Adipocyte (in vitro differentiated cells): ENCODE data around the gene MRPL11.

Source experiments
- DNase-seq: peaks from one replicate; pipeline ENCODE4 v3.0.0-alpha.2; 2015; ENCODE audit warnings: low read depth
- H3K27me3 ChIP-seq: replicated peaks from 2 replicates; pipeline ENCODE4 v1.7.0; 2013; ENCODE audit warnings: mild to moderate bottlenecking, low read length, moderate library complexity; ENCODE audit not compliant: control insufficient read depth, insufficient read depth
- H3K36me3 ChIP-seq: 2 replicates; pipeline ENCODE4 v1.7.0; 2013; ENCODE audit warnings: low read length, mild to moderate bottlenecking, moderate library complexity; ENCODE audit not compliant: control insufficient read depth, insufficient read depth, severe bottlenecking
- H3K4me1 ChIP-seq: 2 replicates; pipeline ENCODE4 v1.7.0; 2013; ENCODE audit warnings: mild to moderate bottlenecking, low read length, moderate library complexity; ENCODE audit not compliant: control insufficient read depth, insufficient read depth
- H3K4me3 ChIP-seq: 2 replicates; pipeline ENCODE4 v1.7.0; 2013; ENCODE audit warnings: mild to moderate bottlenecking, low read length, moderate library complexity
- H3K9ac ChIP-seq: 2 replicates; pipeline ENCODE4 v1.7.0; 2013; ENCODE audit warnings: mild to moderate bottlenecking, low read length, moderate library complexity
- H3K9me3 ChIP-seq: 2 replicates; pipeline ENCODE4 v1.7.0; 2013; ENCODE audit warnings: mild to moderate bottlenecking, low read length, moderate library complexity; ENCODE audit not compliant: control insufficient read depth

The MRPL11 gene

DNA sequence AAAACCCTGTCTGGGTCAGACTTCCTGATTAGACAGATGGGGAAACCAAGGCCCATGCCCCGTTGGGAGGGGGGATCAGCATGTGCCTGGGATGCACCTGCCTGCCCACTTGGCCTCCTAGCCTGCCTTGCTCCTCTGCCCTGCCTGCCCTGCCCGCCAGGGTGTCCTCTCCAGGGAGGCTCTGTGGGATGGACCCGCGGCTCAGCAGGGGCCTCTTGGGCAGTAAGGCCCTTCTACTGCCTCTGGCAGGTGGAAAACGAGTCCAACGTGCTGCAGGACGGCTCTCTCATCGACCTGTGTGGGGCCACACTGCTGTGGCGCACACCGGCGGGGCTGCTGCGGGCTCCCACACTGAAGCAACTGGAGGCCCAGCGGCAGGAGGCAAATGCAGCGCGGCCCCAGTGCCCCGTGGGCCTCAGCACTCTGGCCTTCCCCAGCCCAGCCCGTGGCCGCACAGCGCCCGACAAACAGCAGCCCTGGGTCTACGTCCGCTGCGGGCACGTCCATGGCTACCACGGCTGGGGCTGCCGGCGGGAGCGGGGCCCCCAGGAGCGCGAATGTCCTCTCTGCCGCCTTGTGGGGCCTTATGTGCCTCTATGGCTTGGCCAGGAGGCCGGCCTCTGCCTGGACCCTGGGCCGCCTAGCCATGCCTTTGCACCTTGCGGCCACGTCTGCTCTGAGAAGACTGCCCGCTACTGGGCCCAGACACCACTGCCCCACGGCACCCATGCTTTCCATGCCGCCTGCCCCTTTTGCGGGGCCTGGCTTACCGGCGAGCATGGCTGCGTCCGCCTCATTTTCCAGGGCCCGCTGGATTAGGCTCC, 36.9 kb upstream of the MRPL11 start:
- peaks cover 12% of the 10 kb centered on the region for H3K4me1 ChIP-seq
- no peaks in the 10 kb centered on the region for H3K27me3 ChIP-seq
- no peak for DNase-seq
- H3K4me3 ChIP-seq, result no peak overlapping the region
- H3K9me3 ChIP-seq, result no peaks in the 10 kb centered on the region
- peaks cover 13% of the 10 kb centered on the region for H3K36me3 ChIP-seq
- H3K9ac ChIP-seq, result no peak overlapping the region

DNA sequence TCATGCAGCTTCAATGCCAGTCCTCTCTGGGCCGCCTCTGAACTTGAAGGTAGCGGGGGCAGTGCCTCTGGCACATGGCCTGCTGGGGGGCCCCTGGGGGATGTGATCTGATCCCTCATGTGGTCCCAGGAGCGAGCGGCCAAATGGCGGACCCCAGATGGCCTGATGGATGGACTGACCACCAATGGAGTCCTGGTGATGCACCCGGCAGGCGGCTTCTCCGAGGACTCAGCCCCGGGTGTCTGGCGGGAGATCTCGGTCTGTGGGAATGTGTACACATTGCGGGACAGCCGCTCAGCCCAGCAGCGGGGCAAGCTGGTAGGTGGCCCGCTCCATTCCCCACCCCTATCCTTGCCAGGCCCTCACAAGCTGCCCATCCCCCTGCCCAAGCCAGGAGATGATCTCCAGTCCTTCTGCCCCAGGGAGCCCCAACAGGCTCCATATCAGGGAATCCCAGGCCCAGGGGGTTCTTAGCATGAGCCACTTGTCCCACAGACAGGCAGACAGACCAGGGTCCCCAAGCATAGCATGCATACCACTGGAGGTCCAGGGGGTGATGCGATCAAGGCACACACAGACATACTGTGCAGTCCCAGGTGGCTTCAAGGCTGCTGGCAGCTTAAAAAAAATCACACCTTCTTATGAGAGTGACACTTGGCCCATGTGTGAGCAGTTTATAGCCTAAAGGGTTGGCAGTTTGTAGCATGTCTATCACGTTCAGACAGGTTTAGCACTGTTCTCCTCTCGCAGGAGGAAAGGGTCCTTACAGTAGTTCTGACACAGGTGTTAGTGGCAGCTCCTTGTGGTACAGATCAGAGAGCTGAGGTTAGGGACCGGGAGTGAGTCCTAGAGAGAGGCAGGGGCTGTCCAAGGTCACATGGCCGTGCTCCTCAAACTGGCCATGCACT, 35.2 kb upstream of the MRPL11 start:
- Histone ChIP-seq H3K27me3 (no peaks in the 10 kb centered on the region), H3K36me3 (peaks cover 13% of the 10 kb centered on the region), H3K9ac (no peak overlapping the region), H3K4me1 (peaks cover 4% of the 10 kb centered on the region), H3K4me3 (no peak overlapping the region), H3K9me3 (no peaks in the 10 kb centered on the region)
- no peak for DNase-seq

DNA sequence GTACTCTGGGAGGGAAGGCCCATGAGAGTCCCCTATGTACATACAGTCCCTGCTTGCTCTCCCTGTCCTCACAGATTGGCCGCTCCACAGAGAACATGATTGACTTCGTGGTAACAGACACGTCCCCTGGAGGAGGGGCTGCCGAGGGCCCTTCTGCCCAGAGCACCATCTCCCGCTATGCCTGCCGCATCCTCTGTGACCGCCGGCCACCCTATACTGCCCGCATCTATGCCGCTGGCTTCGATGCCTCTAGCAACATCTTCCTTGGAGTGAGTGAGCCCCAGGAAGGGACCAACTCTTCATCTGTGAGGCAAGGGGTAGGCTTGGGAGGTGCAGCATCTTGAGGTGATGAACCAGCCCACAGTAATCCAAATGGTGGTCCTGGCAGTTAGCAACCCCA, 34.5 kb upstream of the MRPL11 start:
- Histone ChIP-seq H3K4me1 (peaks cover under 1% of the 10 kb centered on the region), H3K9me3 (no peaks in the 10 kb centered on the region), H3K9ac (no peak overlapping the region), H3K36me3 (peaks cover 13% of the 10 kb centered on the region), H3K4me3 (no peak overlapping the region), H3K27me3 (no peaks in the 10 kb centered on the region)
- no peak for DNase-seq

DNA sequence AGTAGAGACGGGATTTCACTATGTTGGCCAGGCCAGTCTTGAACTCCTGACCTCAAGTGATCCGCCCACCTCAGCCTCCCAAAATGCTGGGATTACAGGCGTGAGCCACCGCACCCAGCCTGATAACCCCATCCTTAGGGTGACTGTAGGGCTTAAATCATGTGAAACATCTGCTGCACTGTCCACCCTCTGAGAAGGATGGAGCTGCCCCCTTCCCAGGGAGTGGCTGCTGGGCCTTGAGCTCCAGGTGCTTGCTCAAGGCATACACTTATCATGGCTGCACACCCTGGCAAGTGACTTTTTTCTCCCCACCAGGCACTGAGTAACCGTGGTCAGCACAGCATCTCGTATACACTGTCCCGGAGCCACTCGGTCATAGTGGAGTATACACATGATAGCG, 33.4 kb upstream of the MRPL11 start:
- Histone ChIP-seq H3K9me3 (no peaks in the 10 kb centered on the region), H3K27me3 (no peaks in the 10 kb centered on the region), H3K36me3 (peaks cover 13% of the 10 kb centered on the region), H3K4me3 (no peak overlapping the region), H3K4me1 (peaks cover 9% of the 10 kb centered on the region), H3K9ac (no peak overlapping the region)
- DNase-seq, result no peak

DNA sequence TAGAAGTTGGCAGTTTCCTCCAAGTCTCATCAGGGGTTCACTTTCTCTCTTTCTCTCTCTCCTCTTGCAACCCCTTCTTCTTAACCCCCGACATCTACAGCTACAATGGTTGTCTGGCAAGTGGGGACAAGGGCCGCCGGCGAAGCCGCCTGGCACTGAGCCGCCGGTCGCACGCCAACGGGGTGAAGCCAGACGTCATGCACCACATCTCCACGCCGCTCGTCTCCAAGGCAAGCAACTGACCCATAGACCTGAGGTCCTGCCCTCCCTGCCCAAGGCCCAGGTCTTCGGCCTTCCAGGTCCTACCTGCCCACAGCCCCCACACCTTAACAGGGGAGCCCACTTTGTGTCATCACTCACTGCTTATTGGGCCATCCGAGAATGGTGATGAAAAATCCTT, 32.5 kb upstream of the MRPL11 start:
- H3K4me3 ChIP-seq, result no peak overlapping the region
- H3K9ac ChIP-seq, result no peak overlapping the region
- H3K9me3 ChIP-seq, result no peaks in the 10 kb centered on the region
- H3K27me3 ChIP-seq, result no peaks in the 10 kb centered on the region
- DNase-seq, result no peak
- H3K4me1 ChIP-seq, result peaks cover 9% of the 10 kb centered on the region
- peaks cover 13% of the 10 kb centered on the region for H3K36me3 ChIP-seq

DNA sequence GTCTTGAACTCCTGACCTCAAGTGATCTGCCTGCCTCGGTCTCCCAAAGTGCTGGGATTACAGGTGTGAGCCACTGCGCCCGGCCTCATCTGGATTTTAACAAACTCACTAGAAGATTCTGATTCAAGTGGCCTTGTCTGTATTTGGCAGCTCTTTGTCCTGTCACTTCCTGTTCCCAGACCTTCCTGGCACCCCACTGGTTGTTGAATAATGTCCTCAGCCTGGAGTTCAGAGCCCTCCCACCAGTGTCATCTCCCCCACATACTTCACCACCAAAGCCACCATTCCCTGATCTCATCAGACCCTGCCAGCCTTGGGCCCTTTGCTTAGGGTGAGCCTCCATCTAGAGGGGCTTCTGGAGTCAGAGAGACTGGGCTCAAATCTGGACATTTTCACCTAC, 31.4 kb upstream of the MRPL11 start:
- Histone ChIP-seq H3K9me3 (no peaks in the 10 kb centered on the region), H3K9ac (no peak overlapping the region), H3K4me1 (peaks cover 9% of the 10 kb centered on the region), H3K36me3 (peaks cover 13% of the 10 kb centered on the region), H3K27me3 (no peaks in the 10 kb centered on the region), H3K4me3 (no peak overlapping the region)
- no peak for DNase-seq

DNA sequence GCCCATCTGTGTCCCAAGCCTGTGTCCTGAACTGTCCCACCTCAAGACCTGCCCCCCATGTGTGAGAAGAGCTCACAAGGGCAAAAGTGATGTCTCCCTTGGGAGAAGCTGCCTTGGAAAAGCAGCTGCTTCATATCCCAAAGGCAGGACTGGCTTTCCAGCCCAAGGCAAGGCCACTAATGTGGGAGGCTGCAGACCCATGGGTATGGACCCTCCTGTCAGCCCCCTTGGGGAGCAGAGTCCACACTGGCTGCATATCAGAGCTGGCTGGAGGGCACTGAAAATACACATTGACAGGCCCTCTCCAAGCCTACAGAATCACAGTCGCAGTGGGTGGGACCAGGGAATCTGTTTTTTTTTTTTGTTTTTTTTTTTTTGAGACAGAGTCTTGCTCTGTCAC, 30.8 kb upstream of the MRPL11 start:
- no peak overlapping the region for H3K4me3 ChIP-seq
- no peak for DNase-seq
- H3K9me3 ChIP-seq, result no peaks in the 10 kb centered on the region
- H3K4me1 ChIP-seq, result peaks cover 9% of the 10 kb centered on the region
- peaks cover 13% of the 10 kb centered on the region for H3K36me3 ChIP-seq
- no peak overlapping the region for H3K9ac ChIP-seq
- no peaks in the 10 kb centered on the region for H3K27me3 ChIP-seq

DNA sequence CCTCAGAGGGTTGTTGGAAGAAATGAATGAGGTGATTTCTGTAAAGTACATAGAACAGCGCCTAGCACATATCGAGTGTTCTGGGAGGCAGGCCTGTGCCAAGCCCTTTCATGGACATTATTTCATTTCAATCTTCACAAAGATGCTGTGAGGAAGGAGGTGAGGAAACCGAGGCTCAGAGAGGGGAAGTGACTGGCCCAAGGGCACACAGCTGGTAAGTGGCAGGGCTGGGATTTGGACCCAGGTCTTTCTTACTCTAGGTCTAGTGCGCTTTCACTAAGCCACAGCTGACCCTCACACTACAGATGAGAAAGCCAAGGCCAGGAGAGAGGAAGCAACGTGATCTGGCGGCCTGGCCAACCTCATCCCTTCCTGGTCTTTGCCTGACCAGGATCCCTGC, 30.0 kb upstream of the MRPL11 start:
- no peaks in the 10 kb centered on the region for H3K27me3 ChIP-seq
- no peaks in the 10 kb centered on the region for H3K9me3 ChIP-seq
- no peak overlapping the region for H3K9ac ChIP-seq
- H3K4me1 ChIP-seq, result peaks cover 9% of the 10 kb centered on the region
- DNase-seq, result no peak
- no peak overlapping the region for H3K4me3 ChIP-seq
- H3K36me3 ChIP-seq, result peaks cover 7% of the 10 kb centered on the region

DNA sequence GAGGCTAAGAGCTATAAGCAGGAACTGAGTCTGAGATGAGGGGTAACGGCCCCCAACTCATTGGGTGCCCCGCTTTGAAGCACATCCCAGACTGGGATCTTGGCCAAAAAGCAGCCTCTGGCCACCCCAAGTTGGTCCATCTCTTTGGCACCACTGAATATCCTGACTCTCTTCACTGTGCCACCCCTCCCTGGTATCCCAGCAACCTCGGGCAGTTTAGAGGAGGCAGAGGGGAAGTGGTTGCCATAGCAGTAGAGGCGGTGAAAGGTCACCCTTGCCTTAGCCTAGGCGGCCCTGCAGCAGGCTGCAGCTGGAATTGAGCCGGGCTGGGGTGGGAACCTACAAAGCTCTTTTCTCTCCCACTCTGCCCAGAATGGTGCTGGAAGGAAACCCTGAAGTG, 29.1 kb upstream of the MRPL11 start:
- H3K9me3 ChIP-seq, result no peaks in the 10 kb centered on the region
- H3K27me3 ChIP-seq, result no peaks in the 10 kb centered on the region
- DNase-seq, result no peak
- H3K4me1 ChIP-seq, result peaks cover 9% of the 10 kb centered on the region
- H3K36me3 ChIP-seq, result peaks cover 6% of the 10 kb centered on the region
- H3K9ac ChIP-seq, result peak overlapping the region; percentile 82
- peak overlapping the region; percentile 85 for H3K4me3 ChIP-seq

DNA sequence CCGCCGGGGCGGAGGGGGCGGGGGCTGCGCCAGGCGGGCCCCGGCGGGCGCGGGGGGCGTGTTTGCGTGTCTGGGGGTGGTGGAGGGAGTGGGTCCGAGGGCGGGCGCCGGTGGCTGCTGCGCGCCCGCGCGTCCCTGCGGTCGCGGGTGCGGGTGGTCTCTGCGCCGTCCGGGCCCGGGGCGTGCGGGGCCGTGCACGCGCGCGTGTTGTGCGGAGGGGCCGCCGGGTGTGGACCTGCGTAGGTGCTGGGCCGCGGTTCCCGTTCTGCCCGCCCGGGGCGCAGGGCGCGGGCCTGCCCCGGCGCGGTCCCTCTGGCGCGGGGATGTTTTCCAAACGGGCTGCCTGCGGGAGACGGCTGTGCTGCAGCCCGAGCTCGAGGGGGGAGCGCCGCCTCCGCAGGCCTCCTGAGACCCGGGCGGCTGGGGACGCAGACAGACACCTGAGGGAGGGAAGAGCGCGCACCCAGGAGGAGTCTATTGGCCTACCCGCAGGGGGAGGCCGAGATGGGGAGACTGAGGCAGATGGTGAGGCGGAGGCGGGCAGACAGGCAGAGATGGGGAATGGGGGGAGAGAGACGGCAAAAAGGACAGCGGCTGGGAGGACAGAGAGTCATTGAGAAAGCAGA, 28.5 kb upstream of the MRPL11 start:
- Histone ChIP-seq H3K4me3 (peak overlapping the region; percentile 85), H3K36me3 (peaks cover under 1% of the 10 kb centered on the region), H3K9me3 (no peaks in the 10 kb centered on the region), H3K27me3 (no peaks in the 10 kb centered on the region), H3K4me1 (peaks cover 9% of the 10 kb centered on the region), H3K9ac (peak overlapping the region; percentile 82)
- DNase-seq, result peak; percentile 71
